AG04450 (cell line): ENCODE measurements around the gene SESN2. TPM values are rescaled to one million over a fixed set of nuclear protein-coding genes. Genes with fewer than 3 reads are reported as not detected.

Source experiments
- CTCF ChIA-PET: fragments of 300-600, 350-600 bp; formaldehyde crosslinking; extraction: SDS; loops from one replicate; lab custom pipeline; 2022; ENCODE audit warnings: antibody characterized with exemption, inconsistent platforms; lab: Charles Lee
- POLR2A ChIA-PET: fragments of 350-600 bp; formaldehyde crosslinking; extraction: SDS; loops from one replicate; lab custom pipeline; 2021; ENCODE audit warnings: antibody characterized with exemption, inconsistent platforms; lab: Yijun Ruan, JAX
- DNase-seq: peaks from one replicate; pipeline ENCODE4 v3.0.0-alpha.2; 2011; ENCODE audit warnings: low read depth, low spot score
- H3K27ac ChIP-seq: one replicate; pipeline ENCODE4 v1.5.1; 2012; ENCODE audit warnings: low read depth, low read length, control low read depth
- H3K27me3 ChIP-seq: one replicate; pipeline ENCODE4 v1.6.0; 2012; ENCODE audit warnings: low read length; ENCODE audit not compliant: control insufficient read depth, insufficient read depth
- H3K4me3 ChIP-seq: 2 replicates; pipeline ENCODE4 v1.5.1; 2011; ENCODE audit warnings: mild to moderate bottlenecking, low read depth, low read length, control low read depth
- H3K9me3 ChIP-seq: 2 replicates; pipeline ENCODE4 v1.5.1; 2012; ENCODE audit warnings: low read length; ENCODE audit not compliant: control insufficient read depth, insufficient read depth
- CTCF ChIP-seq: IDR thresholded peaks from 2 replicates; pipeline ENCODE4 v1.5.1; 2011; ENCODE audit warnings: low read depth, low read length, control low read depth, inconsistent platforms
- polyA plus RNA-seq: library from polyadenylated mRNA; depleted of rRNA; stranded (reverse); fragments of >200 nt; gene quantifications from 2 replicates; pipeline ENCODE4 v1.2.3, GENCODE V29; 2011

SESN2 gene
- polyA plus RNA-seq, 1 experiment: 27.5 TPM

- POLR2A ChIA-PET: interaction anchor here (1.4 kb wide), 1 partner anchor 14 kb away, joined by 5 read pairs; the partner anchor contains the start of gene SESN2
- TF ChIP-seq CTCF: no peak
- CTCF ChIA-PET: interaction anchor here (1.8 kb wide), 1 partner anchor 25 kb away, joined by 7 read pairs; no protein-coding TSS in a partner anchor
- H3K27me3 ChIP-seq: no peaks in the 10 kb centered on the region
- no peak overlapping the region for H3K27ac ChIP-seq
- H3K4me3 ChIP-seq: no peak overlapping the region
- no peaks in the 10 kb centered on the region for H3K9me3 ChIP-seq
- no peak for DNase-seq
These were observed 14.0 kb downstream of the SESN2 start for GRCh38 chr1:28273216-28273860.

GRCh38 chr1:28278763-28279162, 19.4 kb downstream of the SESN2 start:
- no peak for TF ChIP-seq CTCF
- no peak for DNase-seq
- CTCF ChIA-PET: no interaction called here
- Histone ChIP-seq H3K9me3 (no peaks in the 10 kb centered on the region), H3K27me3 (no peaks in the 10 kb centered on the region), H3K4me3 (no peak overlapping the region), H3K27ac (no peak overlapping the region)
- POLR2A ChIA-PET: no interaction called here

GRCh38 chr1:28279721-28280120, 20.4 kb downstream of the SESN2 start:
- no peaks in the 10 kb centered on the region for H3K9me3 ChIP-seq
- TF ChIP-seq CTCF: no peak
- H3K4me3 ChIP-seq: no peak overlapping the region
- CTCF ChIA-PET: no interaction called here
- POLR2A ChIA-PET: no interaction called here
- H3K27me3 ChIP-seq: no peaks in the 10 kb centered on the region
- no peak overlapping the region for H3K27ac ChIP-seq
- no peak for DNase-seq

GRCh38 chr1:28280501-28280900, 21.2 kb downstream of the SESN2 start:
- no peak for TF ChIP-seq CTCF
- Histone ChIP-seq H3K27me3 (no peaks in the 10 kb centered on the region), H3K4me3 (no peak overlapping the region), H3K9me3 (no peaks in the 10 kb centered on the region), H3K27ac (no peak overlapping the region)
- CTCF ChIA-PET: no interaction called here
- DNase-seq: no peak
- POLR2A ChIA-PET: no interaction called here

- no peak overlapping the region for H3K27ac ChIP-seq
- CTCF ChIA-PET: no interaction called here
- TF ChIP-seq CTCF: no peak
- H3K9me3 ChIP-seq: no peaks in the 10 kb centered on the region
- DNase-seq: no peak
- H3K27me3 ChIP-seq: no peaks in the 10 kb centered on the region
- no peak overlapping the region for H3K4me3 ChIP-seq
- POLR2A ChIA-PET: no interaction called here
These were observed 21.7 kb downstream of the SESN2 start for GRCh38 chr1:28280977-28281381.
